HG03175 (cell line): ENCODE measurements around the gene TATDN2.
"Not testable (repeated sequence)": the region's sequence is repeated elsewhere in the genome, so short reads cannot be mapped to it uniquely, and the experiment has no call there.

Experiments
- ATAC-seq: cut with Tn5 transposase; IDR thresholded peaks from one replicate; pipeline ENCODE4 v1.9.1; 2021; ENCODE audit warnings: mild to moderate bottlenecking, moderate library complexity; ENCODE audit not compliant: unreplicated experiment

The TATDN2 gene

GRCh38 chr3:10289787-10290355, 41.6 kb downstream of the TATDN2 start:
- ATAC-seq, result no peak

- no peak for ATAC-seq
Measured at GRCh38 chr3:10290481-10291176, 42.4 kb downstream of the TATDN2 start.

DNA sequence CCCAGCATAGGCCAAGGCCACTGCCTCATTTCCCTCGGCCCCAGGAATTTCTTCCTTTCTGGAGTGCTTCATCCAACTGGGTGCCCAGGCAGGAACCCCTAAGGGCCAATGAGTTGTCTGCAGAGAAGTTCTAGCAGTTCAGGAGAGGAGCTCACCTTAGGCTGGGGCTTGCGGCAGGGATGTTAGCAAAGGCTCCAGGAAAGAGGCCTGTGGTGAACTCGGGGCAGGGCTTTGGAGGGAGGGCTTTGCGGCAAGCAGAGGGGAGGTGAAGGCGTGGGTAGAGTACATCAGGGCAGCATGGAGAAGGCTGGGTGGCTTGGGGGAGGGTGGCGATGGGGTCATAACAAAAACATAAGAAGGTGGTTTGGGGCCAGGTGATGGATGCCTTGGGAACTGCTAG, 43.4 kb downstream of the TATDN2 start:
- ATAC-seq, result no peak

DNA sequence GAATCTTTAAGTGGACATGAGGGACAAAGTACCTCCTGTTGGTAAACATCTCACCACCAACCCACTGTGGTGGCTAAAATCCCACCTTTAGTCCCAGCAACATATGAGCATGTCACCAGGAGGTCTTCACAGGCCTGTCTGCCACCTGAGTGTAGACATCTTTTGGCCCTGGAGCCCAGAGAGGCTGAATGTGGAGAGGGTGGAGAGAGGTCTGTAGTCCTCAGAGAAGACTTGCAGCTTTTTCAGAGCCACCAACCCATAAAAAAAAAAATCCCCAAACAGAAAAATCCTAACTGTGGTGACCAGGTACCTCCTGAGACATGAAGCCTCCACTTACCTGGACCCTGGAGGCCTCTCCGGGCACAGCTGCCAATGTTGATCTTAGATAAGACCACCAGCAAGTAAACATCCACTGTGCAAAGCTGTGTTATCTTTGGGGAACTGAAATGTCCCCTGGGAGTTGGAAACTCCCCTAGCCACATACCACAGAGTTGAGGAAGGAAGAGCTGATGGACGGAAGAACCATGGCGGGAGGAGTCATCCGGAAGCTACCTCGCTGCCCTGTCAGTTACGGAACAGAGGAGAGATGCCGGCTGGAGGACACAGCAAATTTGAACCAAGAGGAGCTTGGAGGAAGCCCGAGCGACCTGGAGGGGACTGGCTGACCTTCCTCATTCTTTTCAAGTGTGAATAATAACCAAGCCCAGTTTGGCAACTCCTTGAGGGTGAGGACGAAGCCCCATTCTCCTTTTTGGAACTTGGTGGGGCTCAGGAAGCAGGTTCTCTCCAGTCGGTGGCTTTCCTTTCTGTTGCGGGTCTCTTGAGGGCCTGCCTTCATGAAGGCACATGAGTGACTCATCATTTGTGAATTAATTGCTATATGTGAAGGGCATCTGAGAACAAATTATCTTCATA, 44.5 kb downstream of the TATDN2 start, which contains the start of gene GHRL:
Gene GHRL (minus strand): TSS at position 443 of the 915 bp plus-strand sequence. CDS start 2,767 bp downstream, outside the sequence.
- ATAC-seq, result peak; percentile 76

DNA sequence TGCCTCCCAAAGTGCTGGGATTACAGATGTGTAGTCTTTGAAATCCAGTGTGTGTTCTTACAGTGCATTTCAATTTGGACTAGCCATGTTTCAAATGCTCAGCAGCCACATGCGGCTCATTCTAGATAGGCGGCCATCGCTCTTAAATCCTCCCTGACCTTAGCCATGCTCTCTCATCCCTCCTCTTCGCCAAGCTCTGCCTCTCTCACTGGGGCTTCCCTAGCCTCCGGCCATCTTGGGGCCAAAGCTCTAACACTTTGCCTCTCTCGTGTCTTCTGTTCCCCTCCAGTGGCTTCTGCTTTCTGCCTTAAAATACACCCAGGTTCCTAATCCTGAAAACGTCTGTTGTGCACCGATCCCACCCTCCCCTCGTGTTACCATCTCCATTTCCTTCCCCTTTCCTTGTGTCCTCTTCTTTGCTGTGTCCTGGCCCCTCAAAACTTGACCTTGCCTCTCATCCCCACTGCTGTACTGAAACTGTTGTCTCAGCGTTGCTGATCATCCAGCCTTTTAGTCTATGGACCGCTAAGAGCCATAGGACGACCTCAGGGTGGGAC, 45.8 kb downstream of the TATDN2 start:
- ATAC-seq, result no peak

DNA sequence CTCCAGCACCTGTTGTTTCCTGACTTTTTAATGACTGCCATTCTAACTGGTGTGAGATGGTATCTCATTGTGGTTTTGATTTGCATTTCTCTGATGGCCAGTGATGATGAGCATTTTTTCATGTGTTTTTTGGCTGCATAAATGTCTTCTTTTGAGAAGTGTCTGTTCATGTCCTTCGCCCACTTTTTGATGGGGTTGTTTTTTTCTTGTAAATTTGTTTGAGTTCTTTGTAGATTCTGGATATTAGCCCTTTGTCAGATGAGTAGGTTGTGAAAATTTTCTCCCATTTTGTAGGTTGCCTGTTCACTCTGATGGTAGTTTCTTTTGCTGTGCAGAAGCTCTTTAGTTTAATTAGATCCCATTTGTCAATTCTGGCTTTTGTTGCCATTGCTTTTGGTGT, 49.8 kb downstream of the TATDN2 start:
- not testable (repeated sequence) for ATAC-seq

GRCh38 chr3:10299175-10299574, 50.9 kb downstream of the TATDN2 start:
- ATAC-seq, result no peak

DNA sequence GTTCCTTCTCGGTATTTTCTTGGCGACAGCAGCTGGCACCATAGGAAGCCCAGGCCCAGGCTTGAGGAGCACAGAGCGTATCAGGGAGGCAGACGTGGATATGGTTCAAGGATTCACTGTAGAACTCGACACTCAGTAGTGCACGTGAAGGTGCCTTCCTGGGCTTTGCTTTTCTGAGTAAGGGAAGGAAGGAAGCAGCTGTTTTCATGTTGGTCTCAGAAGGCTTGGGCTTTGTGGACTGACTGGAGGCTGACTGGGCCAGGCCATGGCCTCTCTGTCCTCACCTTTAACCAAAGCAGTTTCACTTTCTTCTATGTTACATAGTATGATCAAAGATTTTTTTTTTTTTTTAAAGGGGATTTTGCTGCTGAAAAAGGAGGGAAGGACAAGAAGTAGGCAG, 51.4 kb downstream of the TATDN2 start:
- peak; percentile 73 for ATAC-seq

DNA sequence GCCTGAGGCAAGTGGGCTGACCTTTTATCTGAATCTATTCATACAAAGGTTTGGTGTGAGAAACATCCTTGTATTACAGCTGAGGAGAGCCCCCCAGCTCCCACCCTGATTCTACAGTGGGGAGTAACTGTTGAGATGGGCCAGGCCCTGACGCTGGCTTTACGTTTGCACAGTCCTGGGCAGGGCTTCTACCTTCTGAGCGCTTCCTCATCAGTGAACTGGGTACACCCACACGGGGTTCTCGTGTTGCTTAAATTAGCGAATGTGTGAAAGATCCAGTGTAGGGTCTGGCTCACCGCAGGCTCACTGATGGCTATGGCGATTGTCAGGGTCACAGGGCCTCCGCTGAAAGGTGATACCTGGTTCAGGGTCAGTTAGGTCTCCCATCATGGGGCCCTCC, 51.8 kb downstream of the TATDN2 start:
- ATAC-seq, result no peak

DNA sequence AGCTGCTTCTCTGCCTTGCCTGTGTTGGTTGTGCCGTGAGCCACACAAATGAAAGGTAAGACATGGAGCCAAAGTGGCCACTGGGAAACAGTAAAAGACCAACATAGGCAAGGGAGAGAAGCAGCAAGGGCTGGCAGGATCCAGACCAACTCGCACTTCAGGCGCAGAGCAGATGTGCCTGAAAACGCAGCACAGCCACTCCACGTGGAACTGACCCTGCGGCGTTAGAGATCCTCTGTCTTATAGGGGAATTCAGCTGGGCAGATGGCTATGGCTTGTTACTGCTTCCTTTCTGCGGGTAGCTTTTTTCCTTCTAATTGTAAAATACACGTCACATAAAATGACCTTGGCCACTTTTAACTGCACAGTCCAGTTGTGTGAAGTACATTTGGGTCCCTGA, 54.8 kb downstream of the TATDN2 start:
- ATAC-seq, result no peak

- no peak for ATAC-seq
Measured at GRCh38 chr3:10303785-10304184, 55.5 kb downstream of the TATDN2 start.

DNA sequence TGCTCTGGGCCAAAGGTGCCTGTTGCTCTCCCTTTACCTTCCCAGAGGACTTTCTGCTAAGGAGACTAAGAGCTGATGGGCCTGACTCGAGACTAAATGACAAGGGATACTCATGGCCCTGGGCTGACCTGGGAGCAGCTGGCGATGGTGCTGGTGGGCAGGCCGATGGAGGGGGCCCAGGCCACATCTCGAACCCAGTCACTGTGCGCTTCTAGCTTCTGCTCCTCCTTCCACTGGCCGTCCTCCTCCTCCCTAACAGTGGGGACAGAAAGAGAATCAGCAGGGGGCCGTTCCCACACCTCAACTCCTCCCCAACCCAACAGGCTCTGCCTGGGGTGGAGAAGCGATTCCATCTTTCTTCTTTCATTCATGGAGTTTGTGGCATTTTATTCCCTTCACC, 56.6 kb downstream of the TATDN2 start:
- no peak for ATAC-seq

- no peak for ATAC-seq
Measured at GRCh38 chr3:10305331-10305902, 57.2 kb downstream of the TATDN2 start.

DNA sequence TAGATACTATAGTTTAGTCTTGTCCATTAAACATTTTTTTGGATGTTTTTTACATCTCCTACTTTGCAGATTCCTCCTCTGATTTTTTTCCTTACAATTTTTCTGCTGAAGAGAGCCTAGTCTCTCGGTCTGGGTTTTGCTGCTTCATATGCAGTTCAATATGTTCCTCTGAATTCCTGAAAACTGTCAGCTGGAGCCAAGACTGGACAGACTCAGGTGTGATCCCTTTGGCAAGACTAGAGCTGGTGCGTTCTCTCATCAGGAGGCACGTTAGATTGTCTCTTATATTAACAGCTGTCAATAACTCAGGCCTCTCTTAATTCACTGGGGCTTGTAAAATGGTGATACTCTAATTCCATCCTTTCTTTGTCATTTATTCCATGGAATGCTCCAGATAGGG, 57.9 kb downstream of the TATDN2 start:
- no peak for ATAC-seq

DNA sequence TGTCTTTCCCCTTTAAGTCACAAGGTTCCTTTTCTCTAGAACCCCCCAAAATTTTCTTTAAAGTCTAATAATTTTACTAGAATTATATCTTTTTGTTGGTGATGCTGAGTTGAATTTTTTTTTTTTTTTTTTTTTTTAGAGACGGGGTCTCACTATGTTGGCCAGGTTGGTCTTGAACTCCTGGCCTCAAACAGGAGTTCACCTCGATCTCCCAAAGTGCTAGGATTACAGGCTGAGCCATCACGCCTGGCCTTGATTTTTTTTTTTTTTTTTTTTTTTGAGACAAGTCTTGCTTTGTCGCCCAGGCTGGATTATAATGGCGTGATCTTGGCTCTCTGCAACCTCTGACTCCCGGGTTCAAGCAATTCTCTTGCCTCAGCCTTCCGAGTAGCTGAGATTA, 60.4 kb downstream of the TATDN2 start:
- ATAC-seq, result no peak

GRCh38 chr3:10309736-10310135, 61.5 kb downstream of the TATDN2 start:
- no peak for ATAC-seq

- no peak for ATAC-seq
Measured at GRCh38 chr3:10310578-10310977, 62.3 kb downstream of the TATDN2 start.

- no peak for ATAC-seq
Measured at GRCh38 chr3:10311710-10312109, 63.5 kb downstream of the TATDN2 start.

DNA sequence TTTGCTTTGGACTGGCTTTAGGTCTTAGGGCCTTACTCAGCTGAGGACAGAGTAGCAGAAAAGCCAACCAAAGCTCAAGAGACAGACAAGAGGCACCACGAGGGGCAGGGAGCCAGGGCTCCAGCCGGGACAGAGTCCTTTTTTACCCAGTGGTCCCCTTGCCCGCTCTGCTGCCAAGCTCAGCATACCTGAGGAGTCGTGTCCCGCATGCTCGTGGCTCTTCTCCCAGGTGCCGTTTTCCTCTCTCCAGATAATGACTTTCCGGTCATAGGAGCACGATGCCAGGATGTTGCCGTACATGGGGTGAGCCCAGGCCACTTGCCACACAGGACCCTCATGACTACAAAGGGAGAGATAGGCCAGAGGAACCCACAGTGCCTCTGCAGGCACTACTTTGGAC, 64.1 kb downstream of the TATDN2 start:
- ATAC-seq, result no peak

GRCh38 chr3:10312861-10313260, 64.6 kb downstream of the TATDN2 start:
- ATAC-seq, result no peak

DNA sequence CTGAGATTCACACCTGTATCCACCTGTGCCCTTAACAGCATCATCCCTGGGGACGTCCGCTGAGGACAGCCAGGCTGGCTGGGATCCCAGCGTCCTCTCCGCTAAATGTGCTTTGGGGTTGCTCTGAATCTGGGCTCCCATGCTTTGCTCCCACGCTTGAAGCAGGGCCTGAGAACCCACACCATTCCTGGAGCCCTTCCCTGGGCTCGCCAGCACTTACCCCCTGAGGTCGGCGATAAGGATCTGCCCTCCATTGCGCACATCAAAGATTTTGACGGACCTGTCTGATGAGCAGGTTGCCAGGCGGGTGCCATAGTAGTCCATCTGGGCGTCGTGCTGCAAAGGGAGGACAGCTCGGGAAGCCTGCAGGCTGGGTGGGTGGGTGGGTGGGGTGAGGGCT, 66.8 kb downstream of the TATDN2 start:
- no peak for ATAC-seq
